H1 (cell line): Measurements from ENCODE around the gene XKR8. TPM values are rescaled to one million over a fixed set of nuclear protein-coding genes. Genes with fewer than 3 reads are reported as not detected.

ENCODE experiments used
- CTCF ChIA-PET: fragments of 300-600 bp; sonication (Branson Sonifier 250); formaldehyde crosslinking; loops from one replicate; lab custom pipeline; 2021; ENCODE audit not compliant: partially characterized antibody; lab: Charles Lee
- POLR2A ChIA-PET: fragments of 300-600 bp; sonication (Branson Sonifier 250); formaldehyde crosslinking; loops from one replicate; lab custom pipeline; 2021; ENCODE audit warnings: inconsistent platforms; ENCODE audit not compliant: partially characterized antibody; lab: Charles Lee
- DNase-seq, 2 experiments: peaks; one replicate each; pipeline versions ENCODE4 v3.0.0 to v3.0.0-alpha.2; 2010 to 2022; ENCODE audit warnings: low spot score in 2 of 2, low read depth in 1 of 2, mixed read lengths in 1 of 2
- FAIRE-seq: peaks from 2 replicates; lab custom pipeline; 2011; peaks lifted over from hg19 to GRCh38; lab: Jason Lieb, UNC
- H2AFZ ChIP-seq: 2 replicates; pipeline ENCODE4 v1.8.1; 2012; ENCODE audit warnings: low read length, inconsistent platforms
- H2AK5ac ChIP-seq: 2 replicates; pipeline ENCODE4 v1.6.1; 2013; ENCODE audit warnings: low read depth, low read length
- H2BK120ac ChIP-seq: replicated peaks from 2 replicates; pipeline ENCODE3; 2013; ENCODE audit warnings: low read depth, low read length, inconsistent platforms
- H2BK12ac ChIP-seq: 2 replicates; pipeline ENCODE4 v1.6.1; 2013; ENCODE audit warnings: low read depth, low read length
- H2BK15ac ChIP-seq: 2 replicates; pipeline ENCODE4 v1.6.1; 2013; ENCODE audit warnings: low read length
- H2BK20ac ChIP-seq: 2 replicates; pipeline ENCODE4 v1.6.1; 2013; ENCODE audit warnings: low read length
- H2BK5ac ChIP-seq: 2 replicates; pipeline ENCODE4 v1.6.1; 2013; ENCODE audit warnings: low read depth, low read length
- H3K14ac ChIP-seq: 2 replicates; pipeline ENCODE4 v1.6.1; 2013; ENCODE audit warnings: inconsistent platforms; ENCODE audit not compliant: insufficient read length
- H3K18ac ChIP-seq: 2 replicates; pipeline ENCODE4 v1.6.1; 2013; ENCODE audit warnings: low read length; ENCODE audit errors: extremely low read depth
- H3K23ac ChIP-seq: 2 replicates; pipeline ENCODE4 v1.6.1; 2013; ENCODE audit warnings: inconsistent platforms; ENCODE audit not compliant: insufficient read length
- H3K23me2 ChIP-seq: 2 replicates; pipeline ENCODE4 v1.6.1; 2013; ENCODE audit warnings: low read depth, low read length
- H3K27ac ChIP-seq: 2 replicates; pipeline ENCODE4 v1.6.1; 2011; ENCODE audit warnings: low read depth, low read length, inconsistent platforms
- H3K27me3 ChIP-seq, 4 experiments: replicated peaks in 1 of 4; 1 replicate in 1 of 4; 2 replicates in 3 of 4; pipeline versions ENCODE4 v1.6.1 to v1.8.1; 2011 to 2013; ENCODE audit warnings: low read length in 3 of 4, mild to moderate bottlenecking in 3 of 4, inconsistent platforms in 2 of 4, mixed read lengths in 2 of 4, moderate library complexity in 1 of 4; ENCODE audit not compliant: control insufficient read depth in 3 of 4, insufficient read depth in 3 of 4; ENCODE audit errors: extremely low read depth in 1 of 4
- H3K36me3 ChIP-seq, 4 experiments: 2 replicates each; pipeline versions ENCODE4 v1.6.1 to v1.8.1; 2011 to 2013; ENCODE audit warnings: mild to moderate bottlenecking in 4 of 4, low read length in 3 of 4, moderate library complexity in 2 of 4, control low read depth in 1 of 4, inconsistent platforms in 1 of 4; ENCODE audit not compliant: insufficient read depth in 4 of 4, control insufficient read depth in 2 of 4
- H3K4ac ChIP-seq: replicated peaks from 2 replicates; pipeline ENCODE3; 2013; ENCODE audit warnings: low read length, low read depth, mixed read lengths, inconsistent platforms; ENCODE audit not compliant: insufficient read length
- H3K4me1 ChIP-seq, 4 experiments: replicated peaks in 1 of 4; 1 replicate in 1 of 4; 2 replicates in 3 of 4; pipeline versions ENCODE4 v1.6.1 to v1.8.1; 2011 to 2013; ENCODE audit warnings: low read length in 3 of 4, inconsistent platforms in 2 of 4, mixed read lengths in 1 of 4; ENCODE audit not compliant: insufficient read depth in 4 of 4, control insufficient read depth in 3 of 4
- H3K4me2 ChIP-seq, 2 experiments: 2 replicates each; pipeline versions ENCODE4 v1.6.1 to v1.8.1; 2011 to 2013; ENCODE audit warnings: low read depth in 2 of 2, low read length in 2 of 2, control low read depth in 1 of 2, inconsistent platforms in 1 of 2, mild to moderate bottlenecking in 1 of 2; ENCODE audit not compliant: insufficient read depth in 1 of 2
- H3K4me3 ChIP-seq, 4 experiments: fragments of 200-600, 300-600 bp in 1 of 4; sonication (generic), shearing (Covaris generic), sonication (Bioruptor Twin) in 1 of 4; 2 replicates each; pipeline versions ENCODE4 v1.5.1 to v1.8.1; 2011 to 2016; ENCODE audit warnings: low read length in 4 of 4, low read depth in 3 of 4, control low read depth in 2 of 4, inconsistent platforms in 2 of 4, mild to moderate bottlenecking in 2 of 4, mixed read lengths in 1 of 4, moderate library complexity in 1 of 4; ENCODE audit not compliant: insufficient read depth in 2 of 4; ENCODE audit errors: extremely low read depth in 1 of 4
- H3K56ac ChIP-seq: replicated peaks from 2 replicates; pipeline ENCODE3; 2013; ENCODE audit warnings: low read depth, mild to moderate bottlenecking, mixed read lengths, low read length, inconsistent platforms; ENCODE audit not compliant: insufficient read length
- H3K79me1 ChIP-seq: 2 replicates; pipeline ENCODE4 v1.6.1; 2013; ENCODE audit warnings: low read depth, low read length, control low read depth
- H3K79me2 ChIP-seq, 2 experiments: 2 replicates each; pipeline versions ENCODE4 v1.6.1 to v1.8.1; 2012 to 2013; ENCODE audit warnings: low read length in 2 of 2, mild to moderate bottlenecking in 2 of 2, inconsistent platforms in 1 of 2; ENCODE audit not compliant: insufficient read depth in 2 of 2, control insufficient read depth in 1 of 2
- H3K9ac ChIP-seq, 4 experiments: replicated peaks in 1 of 4; 1 replicate in 1 of 4; 2 replicates in 3 of 4; pipeline versions ENCODE4 v1.6.1 to v1.8.1; 2011 to 2013; ENCODE audit warnings: low read depth in 3 of 4, low read length in 3 of 4, control low read depth in 2 of 4, mild to moderate bottlenecking in 2 of 4, moderate library complexity in 2 of 4, inconsistent platforms in 1 of 4; ENCODE audit errors: extremely low read depth in 1 of 4
- H3K9me3 ChIP-seq, 2 experiments: 2 replicates each; pipeline versions ENCODE4 v1.6.1 to v1.8.1; 2012 to 2013; ENCODE audit warnings: mild to moderate bottlenecking in 2 of 2, moderate library complexity in 2 of 2, control low read depth in 1 of 2, inconsistent platforms in 1 of 2, low read depth in 1 of 2, low read length in 1 of 2, mixed read lengths in 1 of 2; ENCODE audit not compliant: insufficient read depth in 2 of 2
- H4K20me1 ChIP-seq, 2 experiments: replicated peaks in 1 of 2; 2 replicates each; pipeline versions ENCODE3 to v1.8.1; 2011 to 2013; ENCODE audit warnings: inconsistent platforms in 2 of 2, low read length in 2 of 2, mild to moderate bottlenecking in 1 of 2; ENCODE audit not compliant: insufficient read depth in 2 of 2, control insufficient read depth in 1 of 2
- H4K5ac ChIP-seq: 2 replicates; pipeline ENCODE4 v1.6.1; 2013; ENCODE audit warnings: low read length, low read depth, mixed read lengths, inconsistent platforms; ENCODE audit not compliant: insufficient read length
- H4K8ac ChIP-seq: 2 replicates; pipeline ENCODE4 v1.8.0; 2013; ENCODE audit warnings: mild to moderate bottlenecking, moderate library complexity, low read length, inconsistent platforms; ENCODE audit not compliant: insufficient read depth; ENCODE audit errors: extremely low read depth
- H4K91ac ChIP-seq: replicated peaks from 2 replicates; pipeline ENCODE3; 2013; ENCODE audit warnings: low read length, mixed read lengths, inconsistent platforms; ENCODE audit not compliant: insufficient read length
- BRCA1 ChIP-seq: IDR thresholded peaks from 2 replicates; pipeline ENCODE4 v1.6.1; 2012; ENCODE audit warnings: low read depth, low read length, improper control_type of control experiment
- CBX8 ChIP-seq: fragments of 300-800, 300-1000 bp; sonication (generic); IDR thresholded peaks from 2 replicates; pipeline ENCODE4 v1.7.1; 2016; ENCODE audit warnings: low read depth, low read length, borderline replicate concordance
- CEBPB ChIP-seq: IDR thresholded peaks from 2 replicates; pipeline ENCODE4 v1.6.1; 2012; ENCODE audit warnings: low read depth, low read length
- CHD2 ChIP-seq: IDR thresholded peaks from 2 replicates; pipeline ENCODE4 v1.6.1; 2012; ENCODE audit warnings: low read length, improper control_type of control experiment
- NRF1 ChIP-seq: IDR thresholded peaks from 2 replicates; pipeline ENCODE4 v1.6.1; 2011; ENCODE audit warnings: mild to moderate bottlenecking, low read depth, low read length, improper control_type of control experiment
- TAF7 ChIP-seq: optimal IDR thresholded peaks from 2 replicates; pipeline ENCODE3; 2011; ENCODE audit warnings: low read depth, mild to moderate bottlenecking, inconsistent platforms, low read length, moderate library complexity, borderline replicate concordance
- WGBS, 2 experiments: shearing (Covaris generic) in 1 of 2; methylation state at CpG; one replicate each; pipeline versions ENCODE4 v1.1.6 to v1.1.7; 2013 to 2015; ENCODE audit warnings: low lambda C conversion rate in 2 of 2, mixed read lengths in 2 of 2, inconsistent platforms in 1 of 2, low coverage in 1 of 2, missing lambda C conversion rate in 1 of 2; ENCODE audit not compliant: insufficient replicate concordance in 2 of 2, insufficient coverage in 1 of 2, insufficient read length in 1 of 2; ENCODE audit errors: extremely low coverage in 1 of 2, missing lambda C conversion rate in 1 of 2; 5-methylcytosine and 5-hydroxymethylcytosine counted together
- polyA plus RNA-seq, 7 experiments: library from polyadenylated mRNA; depleted of rRNA in 3 of 7; stranded (reverse) in 5 of 7; unstranded in 2 of 7; fragments of >200 nt in 5 of 7; fragments of 200-250 nt in 2 of 7; gene quantifications; 1 replicate in 5 of 7; 2 replicates in 1 of 7; 4 replicates in 1 of 7; pipeline versions ENCODE4 v1.2.1 to v1.2.3, GENCODE V29; 2011 to 2013; ENCODE audit warnings: missing spikeins in 2 of 7, mixed read lengths in 2 of 7
- total RNA-seq: library from RNA; stranded (reverse); fragmentation: NEBNext Ultra II Directional; extraction: Animal tissue kit (Norgen Biotek cat#: 25700); gene quantifications from 2 replicates; pipeline ENCODE4 v1.2.1, GENCODE V29; 2021

XKR8 gene
- total and polyA plus RNA-seq, 2 of the 8 experiments (the other 6 are each of a cell fraction or from before 2014, with no cell fraction given): 14.2 to 16.3 TPM

DNA sequence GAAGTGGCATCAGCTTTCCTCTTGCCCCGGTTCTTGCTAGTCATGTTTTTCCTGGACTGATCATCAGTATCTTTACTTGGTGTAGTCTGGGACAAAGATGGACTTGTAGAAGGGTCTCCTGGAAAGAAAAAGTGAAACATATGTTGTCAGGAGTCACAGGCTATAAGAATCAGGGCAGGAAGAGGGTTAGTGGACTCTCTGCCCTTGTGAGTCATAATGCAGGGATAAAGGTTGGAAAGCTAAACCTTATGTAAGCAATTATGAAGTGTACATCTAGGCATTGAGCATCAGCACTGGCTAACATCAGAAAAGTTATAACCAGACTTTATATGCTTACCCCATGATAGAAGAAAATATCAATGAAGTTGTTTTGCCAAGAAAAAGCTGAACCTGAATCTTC is 51.2 kb downstream of the XKR8 start:
- no peak overlapping the region for H2BK120ac ChIP-seq
- peaks cover 0 to 12% (median 8%) of the 10 kb centered on the region in 4 experiments; a peak in 6 of 8 replicates for H3K36me3 ChIP-seq
- H3K4me1 ChIP-seq: no peaks in the 10 kb centered on the region
- no peak overlapping the region for H3K23ac ChIP-seq
- H2BK5ac ChIP-seq: no peak overlapping the region
- H3K4me2 ChIP-seq: no peak overlapping the region
- no peak overlapping the region for H4K5ac ChIP-seq
- no peak overlapping the region for H3K4me3 ChIP-seq
- no peak overlapping the region for H4K8ac ChIP-seq
- H3K18ac ChIP-seq: no peak overlapping the region
- no peak for TF ChIP-seq NRF1
- TF ChIP-seq TAF7: no peak
- TF ChIP-seq CBX8: no peak
- no peak for TF ChIP-seq CEBPB
- no peak for TF ChIP-seq CHD2
- TF ChIP-seq BRCA1: no peak
- H3K79me1 ChIP-seq: no peaks in the 10 kb centered on the region
- H2BK20ac ChIP-seq: no peak overlapping the region
- no peak overlapping the region for H2BK15ac ChIP-seq
- H3K9me3 ChIP-seq: no peaks in the 10 kb centered on the region
- no peak overlapping the region for H3K56ac ChIP-seq
- H2AK5ac ChIP-seq: no peak overlapping the region
- DNase-seq (no peak), FAIRE-seq (no peak)
- WGBS, 2 experiments: 86% methylated on average over 1 of the region's 1 CpG; no CpG with 5 or more reads in 1 of the 2 experiments
- H3K9ac ChIP-seq: no peak overlapping the region
- no peak overlapping the region for H4K91ac ChIP-seq
- H3K14ac ChIP-seq: no peak overlapping the region
- no peaks in the 10 kb centered on the region for H3K23me2 ChIP-seq
- H2AFZ ChIP-seq: no peak overlapping the region
- H3K27ac ChIP-seq: no peak overlapping the region
- CTCF ChIA-PET: no interaction called here
- H3K79me2 ChIP-seq: no peaks in the 10 kb centered on the region
- POLR2A ChIA-PET: no interaction called here
- no peaks in the 10 kb centered on the region for H4K20me1 ChIP-seq
- H3K4ac ChIP-seq: no peak overlapping the region
- H3K27me3 ChIP-seq: no peaks in the 10 kb centered on the region
- H2BK12ac ChIP-seq: no peak overlapping the region
